Endothelial cell of umbilical vein (primary cell): ENCODE measurements around the gene IGFBP7. TPM values are rescaled to one million over a fixed set of nuclear protein-coding genes. Genes with fewer than 3 reads are reported as not detected.

Experiments used
- BruUV-seq: library from RNA; stranded (reverse); fragments of 400-500 nt; replicated peaks from 2 replicates; lab custom pipeline; 2021; lab: Mats Ljungman, UMichigan
- CTCF ChIA-PET: fragments of 300-600, 350-600 bp; sonication (Branson Sonifier 250); formaldehyde crosslinking; loops from one replicate; lab custom pipeline; 2021; ENCODE audit warnings: antibody characterized with exemption, inconsistent platforms; lab: Charles Lee
- POLR2A ChIA-PET: fragments of 300-600, 350-600 bp; sonication (Branson Sonifier 250); formaldehyde crosslinking; loops from one replicate; lab custom pipeline; 2021; ENCODE audit warnings: antibody characterized with exemption, inconsistent platforms; lab: Charles Lee
- DNase-seq: peaks from one replicate; pipeline ENCODE4 v3.0.0-alpha.2; 2011; ENCODE audit warnings: low read depth, low spot score
- FAIRE-seq: peaks from 2 replicates; lab custom pipeline; 2011; peaks lifted over from hg19 to GRCh38; lab: Jason Lieb, UNC
- H2AFZ ChIP-seq: 2 replicates; pipeline ENCODE4 v1.6.0; 2012; ENCODE audit warnings: low read depth, low read length, control low read depth, inconsistent platforms
- H3K27ac ChIP-seq: 2 replicates; pipeline ENCODE4 v1.5.1; 2011; ENCODE audit warnings: low read depth, mild to moderate bottlenecking, control low read depth, low read length, moderate library complexity; ENCODE audit not compliant: insufficient read depth
- H3K27me3 ChIP-seq, 2 experiments: 2 replicates each; pipeline versions ENCODE4 v1.6.0 to v1.6.1; 2011; ENCODE audit warnings: low read length in 2 of 2, mixed read lengths in 1 of 2; ENCODE audit not compliant: control insufficient read depth in 2 of 2, insufficient read depth in 2 of 2
- H3K36me3 ChIP-seq, 2 experiments: 2 replicates in 1 of 2; 3 replicates in 1 of 2; pipeline ENCODE4 v1.5.1; 2011; ENCODE audit warnings: low read length in 2 of 2, mild to moderate bottlenecking in 1 of 2, moderate library complexity in 1 of 2; ENCODE audit not compliant: control insufficient read depth in 2 of 2, insufficient read depth in 2 of 2; ENCODE audit errors: extremely low read depth in 1 of 2
- H3K4me1 ChIP-seq: 3 replicates; pipeline ENCODE4 v1.5.1; 2011; ENCODE audit warnings: mild to moderate bottlenecking, low read length; ENCODE audit not compliant: control insufficient read depth, insufficient read depth; ENCODE audit errors: extremely low read depth
- H3K4me2 ChIP-seq: 2 replicates; pipeline ENCODE4 v1.6.1; 2011; ENCODE audit warnings: low read length, control low read depth, mixed read lengths; ENCODE audit not compliant: insufficient read depth
- H3K4me3 ChIP-seq, 3 experiments: fragments of 200-600 bp in 1 of 3; sonication (generic), shearing (Covaris generic) in 1 of 3; replicated peaks in 1 of 3; 2 replicates each; pipeline ENCODE4 v1.5.1; 2011 to 2016; ENCODE audit warnings: control low read depth in 3 of 3, low read length in 3 of 3, mild to moderate bottlenecking in 2 of 3, inconsistent platforms in 1 of 3, low read depth in 1 of 3, moderate library complexity in 1 of 3; ENCODE audit not compliant: insufficient read depth in 1 of 3
- H3K79me2 ChIP-seq: 2 replicates; pipeline ENCODE4 v1.6.0; 2012; ENCODE audit warnings: low read length, inconsistent platforms; ENCODE audit not compliant: control insufficient read depth, insufficient read depth
- H3K9ac ChIP-seq: replicated peaks from 2 replicates; pipeline ENCODE3; 2011; ENCODE audit warnings: low read length, control low read depth; ENCODE audit not compliant: insufficient read depth; ENCODE audit errors: extremely low read depth
- H3K9me1 ChIP-seq: replicated peaks from 3 replicates; pipeline ENCODE4 v1.6.0; 2011; ENCODE audit warnings: mild to moderate bottlenecking, low read length; ENCODE audit not compliant: control insufficient read depth, insufficient read depth; ENCODE audit errors: extremely low read depth
- H3K9me3 ChIP-seq: replicated peaks from 2 replicates; pipeline ENCODE4 v1.5.1; 2012; ENCODE audit warnings: low read length, inconsistent platforms; ENCODE audit not compliant: control insufficient read depth, insufficient read depth
- H4K20me1 ChIP-seq: replicated peaks from 2 replicates; pipeline ENCODE3; 2011; ENCODE audit warnings: mild to moderate bottlenecking, low read length; ENCODE audit not compliant: control insufficient read depth, insufficient read depth; ENCODE audit errors: extremely low read depth
- EZH2 ChIP-seq: IDR thresholded peaks from 2 replicates; pipeline ENCODE4 v1.6.1; 2012; ENCODE audit warnings: borderline replicate concordance, low read depth, mild to moderate bottlenecking, moderate library complexity, low read length, inconsistent platforms; ENCODE audit not compliant: severe bottlenecking
- FOS ChIP-seq: IDR thresholded peaks from 2 replicates; pipeline ENCODE4 v1.6.1; 2011; ENCODE audit warnings: mild to moderate bottlenecking, low read length, moderate library complexity, borderline replicate concordance; ENCODE audit not compliant: insufficient read depth
- JUN ChIP-seq: IDR thresholded peaks from 2 replicates; pipeline ENCODE4 v1.6.1; 2011; ENCODE audit warnings: borderline replicate concordance, low read depth; ENCODE audit not compliant: insufficient read length, insufficient read depth
- MYC ChIP-seq: IDR thresholded peaks from one replicate; pipeline ENCODE4 v1.6.1; 2011; ENCODE audit warnings: mild to moderate bottlenecking, low read depth, low read length
- POLR2A ChIP-seq: IDR thresholded peaks from 2 replicates; pipeline ENCODE4 v1.6.1; 2012; ENCODE audit warnings: low read depth, mild to moderate bottlenecking, control low read depth, low read length
- dilution Hi-C: fragments of 300-500 bp; cut with MboI; formaldehyde crosslinking; loops from one replicate; pipeline ENCODE4 v1.15.0; 2019; ENCODE audit warnings: low sequenced_read_pairs; ENCODE audit not compliant: extremely low pct_ligation_motif_present
- intact Hi-C: fragments of 100-400 bp; cut with micrococcal nuclease; formaldehyde crosslinking; loops from one replicate; pipeline ENCODE4 v1.10.0; 2022
- polyA plus RNA-seq, 4 experiments: library from polyadenylated mRNA; depleted of rRNA in 3 of 4; stranded (reverse) in 3 of 4; unstranded in 1 of 4; fragments of >200 nt; gene quantifications; 2 replicates each; pipeline versions ENCODE4 v1.2.1 to v1.2.3, GENCODE V29; 2011 to 2012; ENCODE audit warnings: missing spikeins in 1 of 4
- total RNA-seq: library from RNA; stranded (reverse); gene quantifications from 2 replicates; pipeline ENCODE4 v1.2.3, GENCODE V29; 2021
- TF ChIP-seq, protein P1 (sequence below): IDR thresholded peaks from 2 replicates; pipeline ENCODE4 v1.6.1; 2011; ENCODE audit not compliant: insufficient read depth, insufficient read length

The IGFBP7 gene
- total and polyA plus RNA-seq, 2 donors (not counting 3 experiments of a cell fraction or from before 2014, with no cell fraction given) = 526 to 770 TPM

DNA sequence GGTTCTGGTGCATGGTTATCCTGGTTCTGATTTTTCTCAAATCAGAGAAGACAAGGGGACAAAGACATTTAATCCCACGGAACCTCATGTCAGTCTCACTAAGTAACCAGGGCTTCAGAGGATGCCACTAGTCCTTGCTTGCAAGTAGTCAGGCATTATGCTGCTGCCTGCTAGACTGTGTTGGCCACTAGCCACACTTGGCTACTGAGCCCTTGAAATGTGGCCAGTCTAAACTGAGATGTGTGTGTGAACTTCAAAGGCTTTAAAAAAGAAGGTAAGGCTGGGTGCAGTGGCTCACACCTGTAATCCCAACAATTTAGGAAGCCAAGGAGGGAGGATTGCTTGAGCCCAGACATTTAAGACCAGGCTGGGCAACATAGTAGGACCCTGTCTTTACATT, 48.6 kb upstream of the IGFBP7 start:
- intact Hi-C loops = loop anchor here (1.0 kb wide), 1 partner anchor 120 kb away; no protein-coding TSS in a partner anchor
- TF ChIP-seq, protein P1, sequence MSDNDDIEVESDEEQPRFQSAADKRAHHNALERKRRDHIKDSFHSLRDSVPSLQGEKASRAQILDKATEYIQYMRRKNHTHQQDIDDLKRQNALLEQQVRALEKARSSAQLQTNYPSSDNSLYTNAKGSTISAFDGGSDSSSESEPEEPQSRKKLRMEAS = no peak
- POLR2A ChIA-PET = no interaction called here

DNA sequence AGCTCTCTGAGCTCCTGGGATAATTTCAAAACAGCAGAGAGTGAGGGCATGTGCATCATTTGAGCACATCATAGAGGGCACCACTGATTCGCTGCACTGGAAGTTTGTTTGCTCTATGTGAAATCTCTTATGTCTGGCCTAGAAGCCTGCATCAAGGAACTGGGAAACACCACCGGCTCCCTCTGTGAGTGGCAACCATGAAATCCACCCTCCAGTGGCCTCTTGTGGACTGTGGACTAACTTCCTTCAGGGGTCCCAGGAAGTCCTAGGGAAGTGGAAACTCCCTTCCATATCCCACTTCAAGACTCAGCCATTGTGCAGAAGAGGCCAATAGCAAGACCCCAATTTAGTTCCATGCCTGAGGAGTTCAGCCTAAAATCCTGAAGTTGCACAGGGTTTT, 48.0 kb upstream of the IGFBP7 start:
- Histone ChIP-seq H3K79me2 (no peaks in the 10 kb centered on the region), H3K27ac (no peak overlapping the region), H3K9ac (no peak overlapping the region), H3K9me1 (no peaks in the 10 kb centered on the region), H4K20me1 (no peaks in the 10 kb centered on the region), H3K4me2 (no peak overlapping the region), H3K9me3 (no peaks in the 10 kb centered on the region), H3K36me3 (no peaks in the 10 kb centered on the region), H3K27me3 (no peaks in the 10 kb centered on the region), H2AFZ (no peak overlapping the region), H3K4me3 (no peak overlapping the region), H3K4me1 (peaks cover 9% of the 10 kb centered on the region)
- dilution Hi-C loops (no loop called here), intact Hi-C loops (loop anchor here (1.0 kb wide), 1 partner anchor 120 kb away; no protein-coding TSS in a partner anchor)
- FAIRE-seq (no peak), DNase-seq (no peak)
- TF ChIP-seq EZH2 (no peak), JUN (no peak), FOS (no peak), MYC (no peak), POLR2A (no peak)
- POLR2A ChIA-PET = no interaction called here
- no TSS peak for BruUV-seq
- CTCF ChIA-PET = interaction anchor here (0.9 kb wide), 1 partner anchor 35 kb away, joined by 3 read pairs; no protein-coding TSS in a partner anchor

More for the DNA sequence above, 48.6 kb upstream of the IGFBP7 start:
- Histone ChIP-seq H3K27me3 (no peaks in the 10 kb centered on the region), H3K27ac (no peak overlapping the region), H3K36me3 (no peaks in the 10 kb centered on the region), H3K4me2 (no peak overlapping the region), H4K20me1 (no peaks in the 10 kb centered on the region), H3K4me1 (peaks cover 8% of the 10 kb centered on the region), H3K9ac (no peak overlapping the region), H3K9me3 (no peaks in the 10 kb centered on the region), H3K4me3 (no peak overlapping the region), H3K9me1 (no peaks in the 10 kb centered on the region), H3K79me2 (no peaks in the 10 kb centered on the region), H2AFZ (no peak overlapping the region)
- dilution Hi-C loops = no loop called here
- no TSS peak for BruUV-seq
- CTCF ChIA-PET = no interaction called here
- DNase-seq (no peak), FAIRE-seq (no peak)
